Renal cortex interstitium (tissue), 11 donors: ENCODE data around the gene TBCA. TPM values are rescaled to one million over a fixed set of nuclear protein-coding genes. Genes with fewer than 3 reads are reported as not detected.

ENCODE experiments used
- DNase-seq, 11 donors: peaks; one replicate each; pipeline ENCODE4 v3.0.0-alpha.2; 2013; ENCODE audit warnings: low read depth in 9 of 11, low spot score in 4 of 11; ENCODE audit errors: extremely low read depth in 1 of 11
- polyA plus RNA-seq, 3 donors: library from polyadenylated mRNA; unstranded; fragments of 120-200 nt; gene quantifications; one replicate each; pipeline ENCODE4 v1.2.1, GENCODE V29; 2013; ENCODE audit not compliant: insufficient read length in 3 of 3

The TBCA gene
- polyA plus RNA-seq, 3 donors, result 221 to 343 (median 268) TPM

DNA sequence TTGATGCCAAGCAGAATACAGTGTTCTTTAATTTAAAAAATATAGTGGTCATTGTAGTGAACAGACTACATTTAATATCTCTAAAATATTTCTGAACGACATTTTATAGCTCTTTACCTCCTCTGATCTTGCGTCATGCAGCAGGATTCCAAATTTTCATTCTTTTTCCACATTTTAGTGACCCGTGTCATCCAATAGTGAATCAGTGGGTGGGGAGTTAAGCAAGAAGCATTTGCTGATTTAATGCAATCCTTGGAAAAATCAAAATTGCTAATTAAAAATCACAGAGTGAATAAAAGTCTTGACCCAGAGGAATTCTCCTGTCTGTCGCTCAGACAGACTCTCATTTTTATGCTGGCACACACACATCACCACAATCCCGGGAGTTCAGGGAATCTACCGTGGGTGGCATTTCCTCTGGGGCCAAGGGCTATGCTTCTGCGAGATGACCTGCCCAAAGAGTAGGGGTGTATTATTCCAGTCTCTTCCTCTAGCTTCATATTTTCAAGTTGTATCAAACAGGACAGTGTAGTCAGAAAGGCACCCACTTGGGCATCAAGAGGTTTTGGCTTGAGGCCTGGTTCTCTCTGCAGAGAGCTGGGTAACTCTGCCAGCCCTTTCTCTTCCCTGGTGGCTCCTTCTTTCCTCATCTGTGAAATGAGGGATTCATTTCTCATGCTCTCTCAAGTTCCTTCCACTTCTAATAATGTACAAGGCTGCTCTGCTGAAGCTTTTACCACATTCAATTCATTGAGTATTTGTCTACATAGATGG is 112.9 kb downstream of the TBCA start:
- DNase-seq, result no peak

DNA sequence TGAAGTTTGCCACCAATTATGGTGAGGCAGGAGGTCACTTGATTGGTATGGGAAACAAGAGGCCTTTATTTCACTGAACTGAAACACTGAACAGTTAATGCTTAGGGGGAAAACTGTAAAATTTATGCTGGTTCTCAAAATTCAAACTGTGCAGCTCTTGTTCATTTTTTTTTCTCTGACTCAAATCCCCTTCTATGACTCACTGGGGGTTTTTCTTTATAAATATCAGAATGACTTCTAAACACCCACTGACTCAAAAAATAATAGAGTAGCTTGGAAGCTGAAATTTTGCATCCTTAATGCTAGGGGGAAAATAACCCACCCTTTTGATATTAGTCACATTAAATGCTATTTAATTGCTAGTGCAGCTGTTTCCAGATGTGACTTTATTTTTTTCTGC is 113.5 kb downstream of the TBCA start:
- no peak for DNase-seq

DNA sequence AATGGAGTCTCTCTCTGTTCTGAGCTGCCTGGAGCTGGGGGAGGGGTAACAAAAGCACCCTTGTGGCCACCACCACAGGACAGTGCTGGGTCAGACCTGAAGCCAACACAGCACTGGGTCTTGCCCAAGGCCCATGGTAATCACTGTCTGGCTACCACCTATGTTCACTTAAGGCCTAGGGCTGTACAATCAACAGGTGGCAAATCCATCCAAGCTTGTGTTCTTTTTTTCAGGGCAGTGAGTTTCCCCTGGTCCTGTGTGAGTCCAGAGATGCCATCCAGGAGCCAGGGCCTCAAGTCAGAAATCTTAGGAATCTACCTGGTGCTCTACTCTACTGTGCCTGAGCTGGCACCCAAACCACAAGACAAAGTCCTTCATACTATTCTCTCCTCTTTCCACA is 117.5 kb downstream of the TBCA start:
- DNase-seq, result no peak

DNA sequence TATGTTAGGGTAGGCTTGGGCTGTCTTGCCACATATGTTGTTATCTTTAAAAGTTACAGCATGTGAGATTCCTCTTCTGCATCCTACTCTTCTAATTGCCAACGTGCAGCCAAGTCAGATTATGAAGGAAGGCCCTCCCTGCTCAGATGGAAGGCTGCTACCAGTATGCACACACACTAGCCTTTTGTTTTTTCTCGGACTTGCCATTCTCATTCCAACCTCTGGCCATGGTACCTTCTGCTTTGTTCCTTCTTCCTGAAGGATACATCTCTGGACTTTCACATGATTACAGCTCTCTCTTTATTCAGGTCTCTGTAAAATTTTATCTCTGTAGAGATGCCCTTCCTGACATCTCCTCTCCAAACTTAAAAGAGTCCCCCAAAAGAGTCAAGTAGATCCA is 124.8 kb downstream of the TBCA start:
- no peak for DNase-seq

DNA sequence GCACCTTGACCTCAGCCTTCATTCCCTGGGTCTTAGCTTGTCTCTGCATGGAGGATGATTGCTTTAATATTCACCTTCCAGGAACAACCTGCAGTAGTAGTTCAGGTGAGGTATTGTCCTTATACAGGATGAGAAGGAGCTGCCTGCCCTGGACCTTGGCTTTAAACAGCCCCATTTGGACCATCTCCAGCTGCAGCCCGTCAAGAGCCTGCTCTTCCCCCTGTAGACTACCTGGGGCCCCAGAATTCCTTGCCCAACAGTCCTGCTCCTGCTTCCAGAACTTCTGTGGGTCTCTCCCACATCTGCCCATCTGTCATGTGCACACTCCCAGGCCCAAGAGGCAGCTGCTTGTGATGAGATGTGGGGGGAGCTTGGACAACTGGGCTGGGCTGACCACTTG is 125.5 kb downstream of the TBCA start:
- DNase-seq, result no peak

DNA sequence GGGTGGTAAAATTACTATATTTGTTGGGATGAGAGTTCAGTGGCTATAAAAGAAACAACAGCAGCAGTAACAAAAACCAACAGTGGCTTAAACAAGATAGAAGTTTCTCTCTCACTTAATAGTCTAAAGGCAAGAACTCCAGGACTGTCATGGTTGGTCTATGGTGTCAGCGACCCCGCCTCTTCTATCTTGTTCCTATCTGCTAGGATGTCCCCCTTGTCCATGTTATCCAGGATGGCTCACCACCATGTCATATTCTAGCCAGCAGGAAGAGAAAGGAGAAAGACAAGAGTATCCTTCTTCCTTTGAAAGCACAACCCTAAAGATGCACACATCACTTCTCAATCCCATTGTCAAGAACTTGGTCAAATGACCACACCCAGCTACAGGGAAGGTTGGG is 126.4 kb downstream of the TBCA start:
- no peak for DNase-seq

DNA sequence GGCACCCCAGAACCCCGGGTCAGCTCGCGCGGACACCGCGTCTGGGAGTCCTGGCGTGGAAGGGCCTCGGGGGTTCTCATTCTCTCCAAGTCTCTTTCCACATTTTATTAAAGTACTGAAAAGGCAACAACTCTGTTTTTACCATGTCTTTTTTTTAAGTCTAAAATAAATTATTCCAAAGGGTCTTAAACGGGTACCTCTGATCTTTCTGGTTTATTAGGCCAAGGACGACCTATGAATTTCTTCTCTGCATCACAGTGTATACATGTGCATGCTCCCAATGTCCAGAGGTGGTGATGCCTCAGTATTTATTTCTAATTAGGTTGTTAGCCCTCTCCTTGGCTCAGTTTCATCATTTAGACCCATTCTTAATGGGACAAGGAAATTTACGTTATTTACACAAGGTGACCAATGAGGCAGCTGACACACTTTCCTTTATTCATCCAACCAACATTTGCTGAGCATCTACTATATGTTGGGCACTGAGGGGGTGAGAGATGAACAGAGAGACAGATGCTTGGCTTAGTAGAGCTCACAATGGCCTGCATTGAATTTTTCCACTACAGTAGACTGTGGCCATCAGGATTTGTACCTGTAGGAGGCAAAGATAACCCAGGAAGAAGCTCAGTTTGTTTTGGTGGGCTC is 130.0 kb downstream of the TBCA start:
- no peak for DNase-seq

DNA sequence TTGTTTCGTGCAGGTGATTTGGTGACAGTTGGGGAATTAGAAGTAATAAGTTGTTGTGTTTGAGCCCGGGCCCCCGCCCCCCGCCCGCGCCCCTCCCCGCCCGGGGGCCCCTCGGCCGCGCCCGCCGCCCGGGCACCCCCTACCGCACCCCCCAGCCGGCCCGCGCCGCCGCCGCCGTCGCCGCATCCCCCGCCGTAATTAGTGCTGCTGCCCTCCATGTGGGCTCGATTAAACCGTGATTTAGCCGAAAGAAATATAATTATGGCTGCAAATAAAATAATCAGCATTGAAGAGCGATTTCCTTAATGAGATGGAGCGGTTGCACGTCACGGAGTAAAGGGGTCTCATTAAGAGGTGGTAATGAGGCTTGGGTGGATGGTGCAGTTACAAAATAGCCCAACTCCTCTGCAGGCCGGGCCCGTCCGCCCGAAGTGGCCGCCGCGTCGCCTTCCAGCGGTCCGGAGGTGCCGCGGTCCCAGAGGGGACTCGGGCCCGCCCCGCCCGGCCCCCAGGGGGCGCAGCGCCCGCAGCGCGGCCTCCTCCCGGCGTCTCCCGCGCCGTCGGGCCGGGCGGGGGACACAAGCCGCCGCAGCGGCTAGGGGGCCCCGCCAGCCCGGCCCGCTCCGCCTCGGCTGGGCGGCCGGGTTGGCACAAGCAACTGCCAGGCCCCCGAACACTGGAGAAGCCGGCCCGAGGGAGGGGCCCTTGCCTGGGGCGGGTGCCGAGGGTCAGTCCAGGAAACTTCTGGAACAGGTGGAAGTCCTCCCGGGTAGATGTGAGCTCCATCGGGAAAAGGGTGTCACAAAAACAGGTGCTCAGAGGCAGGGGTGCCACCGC is 130.8 kb downstream of the TBCA start:
- DNase-seq, result no peak

DNA sequence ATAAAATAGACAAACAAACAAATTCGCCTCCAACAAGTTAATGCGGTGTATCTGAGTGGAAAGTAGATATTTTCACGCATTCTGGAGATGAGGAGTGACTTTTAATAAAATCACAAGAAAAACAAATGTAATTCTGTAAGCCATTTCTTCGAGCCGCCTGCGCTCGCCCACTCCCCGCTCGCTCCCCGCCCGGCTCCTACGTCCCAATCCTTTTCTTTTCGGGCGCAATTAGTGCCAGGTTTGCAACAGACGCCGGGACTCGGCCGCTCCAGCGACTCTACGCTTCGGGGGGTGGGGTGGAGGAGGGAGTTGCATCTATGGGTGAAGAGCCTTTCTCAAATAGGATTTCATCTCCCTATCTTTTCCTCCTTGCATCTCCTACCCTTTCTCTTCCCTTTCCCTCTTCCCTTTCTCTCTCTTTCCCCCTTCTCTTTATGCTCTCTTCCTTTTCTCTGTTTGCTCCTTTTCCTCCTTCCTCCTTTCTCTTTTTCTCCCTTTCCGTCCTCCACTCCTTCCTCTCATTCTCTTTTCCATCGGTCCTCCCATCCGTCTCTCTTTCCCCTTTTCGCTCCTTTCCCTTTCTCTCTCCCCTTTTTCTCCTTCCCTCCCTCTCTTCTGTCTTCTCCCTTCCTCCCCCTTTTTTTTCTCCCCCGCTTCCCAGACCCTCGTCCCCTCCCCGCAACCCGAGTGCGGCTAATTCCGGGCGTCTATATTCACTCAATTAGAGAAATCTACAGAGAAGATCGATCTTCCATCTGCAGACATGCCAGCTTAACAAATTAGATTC is 131.6 kb downstream of the TBCA start:
- DNase-seq, result no peak

DNA sequence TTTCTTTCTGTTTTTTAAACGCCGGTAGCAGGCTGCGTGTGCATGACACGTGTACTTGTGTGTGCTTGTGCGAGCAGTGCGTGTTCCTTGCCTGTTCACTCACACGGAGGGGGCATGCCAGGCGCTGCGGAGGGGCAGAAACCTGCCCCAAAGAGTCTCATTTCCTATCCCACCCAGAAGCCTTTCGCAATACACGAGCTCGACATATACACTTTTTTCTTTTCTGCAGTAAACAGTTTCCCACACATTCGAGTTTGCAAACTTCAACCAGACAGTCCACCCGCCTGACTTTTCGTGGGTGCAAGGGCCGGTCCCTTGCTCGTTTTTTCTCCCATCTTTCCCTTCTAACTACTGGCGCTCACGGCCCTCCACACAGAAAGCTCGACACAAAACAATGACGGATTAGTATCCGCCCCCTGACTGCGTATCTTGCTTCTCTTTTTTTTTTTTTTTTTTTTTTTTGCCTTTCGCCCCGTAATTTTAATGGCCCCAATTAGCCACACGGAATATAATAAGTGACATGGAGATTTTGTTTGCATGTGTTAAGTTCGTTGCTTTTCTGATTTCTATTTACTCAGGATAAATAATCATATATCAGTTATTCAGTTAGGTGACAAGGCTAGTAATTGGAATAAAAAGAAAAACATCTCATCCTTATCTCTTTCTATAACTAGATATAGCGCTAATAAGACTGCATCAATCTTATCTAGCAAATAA is 132.3 kb downstream of the TBCA start:
- no peak for DNase-seq

DNA sequence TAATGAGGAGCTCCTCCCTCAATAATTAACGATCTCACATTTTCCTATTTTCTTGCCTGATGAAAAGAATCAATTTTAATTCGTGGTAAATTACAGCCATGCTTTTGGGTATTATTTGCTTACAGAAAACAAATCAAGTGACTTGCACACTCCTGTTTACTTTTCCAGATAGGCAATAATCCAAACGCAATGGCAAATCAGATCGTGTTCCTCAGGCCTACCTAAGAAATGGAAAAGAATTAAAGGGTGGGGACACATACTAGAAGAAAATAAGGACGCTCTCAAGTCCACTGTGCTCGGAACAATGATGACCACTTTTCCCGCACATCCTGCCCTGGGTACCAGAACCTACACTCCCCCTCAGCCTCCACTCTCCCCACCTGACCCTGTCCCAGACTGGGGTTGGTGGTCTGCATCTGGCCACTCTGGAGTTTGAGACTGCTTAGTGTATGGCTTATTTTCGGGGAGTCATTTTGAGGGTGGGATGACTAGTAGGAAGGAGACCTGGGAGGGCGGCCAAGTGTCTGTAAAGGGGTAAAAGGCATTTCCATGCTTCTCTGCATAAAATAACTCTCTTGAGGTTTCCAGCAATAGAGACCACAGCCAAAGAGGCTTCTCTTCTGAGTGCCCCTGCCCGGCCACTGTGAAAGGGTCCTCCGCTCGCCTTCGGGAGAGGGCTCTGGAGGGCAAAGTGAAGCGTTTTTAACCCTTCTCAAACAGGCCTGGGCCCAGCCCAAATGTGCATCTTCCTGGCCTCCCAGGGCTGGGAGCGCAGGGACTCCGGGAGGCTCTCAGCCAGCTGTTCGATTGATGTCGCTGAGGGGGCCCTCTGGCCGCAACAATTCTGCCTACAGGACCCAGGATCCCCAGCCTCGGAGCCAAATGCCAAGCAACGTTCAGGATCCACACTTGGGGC is 133.1 kb downstream of the TBCA start:
- no peak for DNase-seq

DNA sequence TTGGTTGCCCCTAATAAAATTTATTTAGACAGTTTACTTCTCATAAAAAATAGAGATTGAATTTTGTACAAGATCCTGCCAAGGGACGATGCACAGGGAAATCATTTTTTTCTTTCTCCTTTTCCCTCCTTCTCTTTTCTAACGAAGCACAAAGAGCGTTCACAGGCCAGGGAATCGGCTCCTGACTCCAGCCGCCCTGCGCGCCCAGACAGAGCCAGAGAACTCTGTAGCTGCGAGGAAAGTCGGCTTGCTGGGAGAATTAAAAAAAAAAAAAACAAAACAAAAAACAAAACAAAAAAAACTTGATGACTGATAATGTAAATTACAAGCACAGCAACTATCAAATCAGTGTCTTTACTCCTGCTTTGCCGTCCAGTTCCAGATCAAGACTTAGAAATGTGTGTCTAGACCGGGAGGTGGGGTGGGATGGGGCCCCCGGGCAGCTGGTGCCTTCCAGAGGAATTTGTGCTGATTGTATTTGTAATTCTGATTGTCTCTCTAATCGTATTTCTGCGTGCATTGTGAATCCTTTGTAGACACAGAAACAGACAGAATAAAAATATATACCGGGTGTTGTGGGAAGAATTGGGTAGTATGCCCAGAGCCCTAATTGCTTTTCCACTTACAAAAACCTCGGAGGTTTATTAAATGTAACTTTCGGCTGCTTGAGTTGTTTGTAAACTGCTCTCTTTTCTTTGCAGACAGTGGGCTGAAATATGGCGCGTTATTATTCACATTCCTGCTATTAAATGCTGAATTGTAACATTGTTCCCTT is 134.0 kb downstream of the TBCA start:
- no peak for DNase-seq

DNA sequence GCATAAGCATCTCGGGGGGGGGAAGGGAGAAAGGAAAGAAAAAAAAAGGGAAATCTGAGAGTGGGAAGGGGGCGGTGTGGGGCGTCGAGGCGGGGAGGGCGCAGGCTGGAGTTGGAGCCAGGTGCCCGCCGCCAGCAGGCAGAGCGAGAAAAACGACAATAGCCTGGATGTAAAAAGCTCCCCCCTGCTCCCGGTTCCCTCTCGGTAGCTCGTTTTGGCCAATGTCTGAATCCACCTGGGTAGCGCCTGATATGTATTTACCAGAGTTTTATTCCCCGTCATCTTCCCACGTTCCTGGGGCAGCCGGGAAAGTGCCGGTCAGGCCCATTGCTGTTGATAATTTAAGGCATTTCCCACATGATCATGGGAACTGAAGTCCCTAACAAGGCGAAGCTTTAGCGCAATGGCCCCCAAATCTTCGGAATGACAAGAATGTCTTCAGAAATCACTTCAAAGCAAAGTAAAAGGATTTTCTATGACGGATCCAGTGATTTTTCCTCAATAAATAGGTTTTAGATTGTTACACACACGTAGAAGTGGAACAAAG is 134.7 kb downstream of the TBCA start:
- DNase-seq, result no peak
